DOHH2 (cell line): ENCODE data around the gene GDF2.

Source experiments
- H3F3A ChIP-seq: fragments of 200-600 bp; sonication (generic), shearing (Covaris generic); 2 replicates; pipeline ENCODE4 v1.6.0; 2016; ENCODE audit warnings: antibody characterized with exemption, mild to moderate bottlenecking; ENCODE audit not compliant: control insufficient read depth, insufficient read depth
- H3K27ac ChIP-seq: fragments of 200-600 bp; sonication (generic); 2 replicates; pipeline ENCODE4 v1.5.1; 2014; ENCODE audit warnings: low read depth, mild to moderate bottlenecking, low read length, moderate library complexity
- H3K27me3 ChIP-seq: fragments of 200-600 bp; sonication (generic); 2 replicates; pipeline ENCODE4 v1.6.1; 2014; ENCODE audit warnings: mild to moderate bottlenecking, low read length, mixed read lengths; ENCODE audit not compliant: control insufficient read depth
- H3K36me3 ChIP-seq: fragments of 200-600 bp; sonication (generic); 2 replicates; pipeline ENCODE4 v1.6.1; 2014; ENCODE audit warnings: mild to moderate bottlenecking, low read length, moderate library complexity, mixed read lengths; ENCODE audit not compliant: control insufficient read depth
- H3K4me1 ChIP-seq: fragments of 200-600 bp; sonication (generic); 2 replicates; pipeline ENCODE4 v1.6.1; 2014; ENCODE audit warnings: mild to moderate bottlenecking, low read length, mixed read lengths; ENCODE audit not compliant: control insufficient read depth
- H3K4me2 ChIP-seq: fragments of 200-600 bp; sonication (generic); 2 replicates; pipeline ENCODE4 v1.6.0; 2014; ENCODE audit warnings: mild to moderate bottlenecking, low read length, moderate library complexity
- H3K4me3 ChIP-seq: fragments of 200-600 bp; sonication (generic); 2 replicates; pipeline ENCODE4 v1.5.1; 2014; ENCODE audit warnings: mild to moderate bottlenecking, low read length, mixed read lengths
- H3K79me2 ChIP-seq: fragments of 200-600 bp; sonication (generic); 2 replicates; pipeline ENCODE4 v1.6.1; 2014; ENCODE audit warnings: mild to moderate bottlenecking, low read length, mixed read lengths; ENCODE audit not compliant: control insufficient read depth
- H3K9me2 ChIP-seq: fragments of 200-600 bp; sonication (generic); replicated peaks from 2 replicates; pipeline ENCODE4 v1.6.1; 2014; ENCODE audit warnings: mild to moderate bottlenecking, low read length, mixed read lengths; ENCODE audit not compliant: control insufficient read depth
- H3K9me3 ChIP-seq: fragments of 200-600 bp; sonication (generic); 2 replicates; pipeline ENCODE4 v1.6.1; 2014; ENCODE audit warnings: antibody characterized with exemption, low read length, mixed read lengths; ENCODE audit not compliant: control insufficient read depth, insufficient read depth
- H4K20me1 ChIP-seq: fragments of 200-600 bp; sonication (generic); 2 replicates; pipeline ENCODE4 v1.6.0; 2014; ENCODE audit warnings: low read depth, mild to moderate bottlenecking, antibody characterized with exemption, low read length, moderate library complexity; ENCODE audit not compliant: control insufficient read depth, insufficient read depth
- CTCF ChIP-seq: fragments of 200-600 bp; sonication (generic); IDR thresholded peaks from one replicate; pipeline ENCODE4 v1.5.1; 2014; ENCODE audit warnings: antibody characterized with exemption, mild to moderate bottlenecking, low read depth, low read length; ENCODE audit not compliant: poor library complexity, severe bottlenecking
- EZH2phosphoT487 ChIP-seq: fragments of 200-600 bp; sonication (generic); IDR thresholded peaks from 2 replicates; pipeline ENCODE4 v1.6.1; 2017; ENCODE audit warnings: borderline replicate concordance, mild to moderate bottlenecking, antibody characterized with exemption, low read length, moderate library complexity, mixed read lengths

The GDF2 gene

GRCh38 chr10:47376522-47377220, 54.4 kb downstream of the GDF2 start:
- H4K20me1 ChIP-seq, result no peaks in the 10 kb centered on the region
- H3K27me3 ChIP-seq, result peaks cover 10% of the 10 kb centered on the region
- no peak overlapping the region for H3K27ac ChIP-seq
- H3K9me2 ChIP-seq, result no peaks in the 10 kb centered on the region
- H3F3A ChIP-seq, result no peaks in the 10 kb centered on the region
- no peaks in the 10 kb centered on the region for H3K36me3 ChIP-seq
- no peak overlapping the region for H3K4me3 ChIP-seq
- no peaks in the 10 kb centered on the region for H3K4me1 ChIP-seq
- H3K4me2 ChIP-seq, result no peak overlapping the region
- no peaks in the 10 kb centered on the region for H3K9me3 ChIP-seq
- H3K79me2 ChIP-seq, result no peaks in the 10 kb centered on the region
- no peak for TF ChIP-seq CTCF
- no peak for TF ChIP-seq EZH2phosphoT487
